ENCODE data around the gene RAD50.
"Not testable (repeated sequence)": the region's sequence is repeated elsewhere in the genome, so short reads cannot be mapped to it uniquely, and the experiment has no call there.

RAD50 gene

GRCh38 chr5:132607095-132607494 lies 50.3 kb downstream of the RAD50 start:
- Histone ChIP-seq H3K9ac (ENCODE audit: low read length) (no peak overlapping the region), H3K4me1 (ENCODE audit: insufficient read depth, low read length) (no peaks in the 10 kb centered on the region), H3K27ac (ENCODE audit: low read depth, low read length) (no peak overlapping the region), H3K27me3 (ENCODE audit: control insufficient read depth in 1 of 2, insufficient read depth in 2 of 2, low read length in 2 of 2) (no peaks in the 10 kb centered on the region), H3K4me3 (ENCODE audit: low read depth in 1 of 2, low read length in 2 of 2) (no peak overlapping the region), H3K9me3 (ENCODE audit: low read length) (no peaks in the 10 kb centered on the region), H3K36me3 (ENCODE audit: insufficient read depth, low read length) (peaks cover 24% of the 10 kb centered on the region)

DNA sequence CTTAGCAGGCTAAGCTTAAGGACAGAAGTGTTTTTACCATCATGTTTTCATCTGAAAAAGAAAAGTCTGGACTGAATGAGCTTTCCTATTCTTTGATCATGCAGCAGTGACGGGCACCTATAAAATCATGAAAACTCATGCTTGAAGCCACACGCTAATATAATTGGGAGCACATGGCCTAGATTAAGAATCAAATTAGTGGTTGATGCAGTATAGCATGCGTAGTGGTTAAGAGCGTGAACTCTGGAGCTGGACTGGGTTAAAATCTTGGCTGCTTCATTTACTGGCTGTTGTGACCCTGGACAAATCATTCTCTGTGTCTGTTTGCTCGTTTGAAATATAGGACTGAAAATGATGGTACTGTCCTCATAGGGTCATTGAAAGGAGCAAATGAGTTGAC lies 51.3 kb downstream of the RAD50 start:
- no peak overlapping the region for H3K27ac ChIP-seq (ENCODE audit: low read depth, low read length)
- no peak overlapping the region for H3K9ac ChIP-seq (ENCODE audit: low read length)
- H3K9me3 ChIP-seq (ENCODE audit: low read length): no peaks in the 10 kb centered on the region
- no peaks in the 10 kb centered on the region for H3K4me1 ChIP-seq (ENCODE audit: insufficient read depth, low read length)
- peaks cover 25% of the 10 kb centered on the region for H3K36me3 ChIP-seq (ENCODE audit: insufficient read depth, low read length)
- H3K4me3 ChIP-seq (ENCODE audit: low read depth in 1 of 2, low read length in 2 of 2): no peak overlapping the region
- H3K27me3 ChIP-seq (ENCODE audit: control insufficient read depth in 1 of 2, insufficient read depth in 2 of 2, low read length in 2 of 2): no peaks in the 10 kb centered on the region

GRCh38 chr5:132611965-132612364 lies 55.2 kb downstream of the RAD50 start:
- Histone ChIP-seq H3K9ac (ENCODE audit: low read length) (no peak overlapping the region), H3K27me3 (ENCODE audit: control insufficient read depth in 1 of 2, insufficient read depth in 2 of 2, low read length in 2 of 2) (no peaks in the 10 kb centered on the region), H3K9me3 (ENCODE audit: low read length) (no peaks in the 10 kb centered on the region), H3K4me3 (ENCODE audit: low read depth in 1 of 2, low read length in 2 of 2) (no peak overlapping the region), H3K27ac (ENCODE audit: low read depth, low read length) (no peak overlapping the region), H3K4me1 (ENCODE audit: insufficient read depth, low read length) (no peaks in the 10 kb centered on the region), H3K36me3 (ENCODE audit: insufficient read depth, low read length) (peaks cover 37% of the 10 kb centered on the region)

GRCh38 chr5:132612846-132613245 lies 56.1 kb downstream of the RAD50 start:
- peaks cover 43% of the 10 kb centered on the region for H3K36me3 ChIP-seq (ENCODE audit: insufficient read depth, low read length)

GRCh38 chr5:132621699-132622098 lies 64.9 kb downstream of the RAD50 start:
- peaks cover 39% of the 10 kb centered on the region for H3K36me3 ChIP-seq (ENCODE audit: insufficient read depth, low read length)
- H3K27ac ChIP-seq (ENCODE audit: low read depth, low read length): no peak overlapping the region
- no peaks in the 10 kb centered on the region for H3K27me3 ChIP-seq (ENCODE audit: control insufficient read depth in 1 of 2, insufficient read depth in 2 of 2, low read length in 2 of 2)
- H3K9ac ChIP-seq (ENCODE audit: low read length): no peak overlapping the region
- H3K9me3 ChIP-seq (ENCODE audit: low read length): no peaks in the 10 kb centered on the region
- no peak overlapping the region for H3K4me3 ChIP-seq (ENCODE audit: low read depth in 1 of 2, low read length in 2 of 2)
- H3K4me1 ChIP-seq (ENCODE audit: insufficient read depth, low read length): no peaks in the 10 kb centered on the region

More at GRCh38 chr5:132612846-132613245, 56.1 kb downstream of the RAD50 start:
- H3K4me1 ChIP-seq (ENCODE audit: insufficient read depth, low read length): no peaks in the 10 kb centered on the region
- no peak overlapping the region for H3K4me3 ChIP-seq (ENCODE audit: low read depth in 1 of 2, low read length in 2 of 2)
- H3K27ac ChIP-seq (ENCODE audit: low read depth, low read length): no peak overlapping the region
- H3K9ac ChIP-seq (ENCODE audit: low read length): no peak overlapping the region
- no peaks in the 10 kb centered on the region for H3K27me3 ChIP-seq (ENCODE audit: control insufficient read depth in 1 of 2, insufficient read depth in 2 of 2, low read length in 2 of 2)
- no peaks in the 10 kb centered on the region for H3K9me3 ChIP-seq (ENCODE audit: low read length)

GRCh38 chr5:132622608-132623007 lies 65.8 kb downstream of the RAD50 start:
- H3K4me1 ChIP-seq (ENCODE audit: insufficient read depth, low read length): no peaks in the 10 kb centered on the region
- H3K4me3 ChIP-seq (ENCODE audit: low read depth in 1 of 2, low read length in 2 of 2): no peak overlapping the region
- H3K27me3 ChIP-seq (ENCODE audit: control insufficient read depth in 1 of 2, insufficient read depth in 2 of 2, low read length in 2 of 2): no peaks in the 10 kb centered on the region
- peaks cover 30% of the 10 kb centered on the region for H3K36me3 ChIP-seq (ENCODE audit: insufficient read depth, low read length)
- H3K9ac ChIP-seq (ENCODE audit: low read length): no peak overlapping the region
- H3K27ac ChIP-seq (ENCODE audit: low read depth, low read length): no peak overlapping the region
- no peaks in the 10 kb centered on the region for H3K9me3 ChIP-seq (ENCODE audit: low read length)

- no peaks in the 10 kb centered on the region for H3K27me3 ChIP-seq (ENCODE audit: control insufficient read depth in 1 of 2, insufficient read depth in 2 of 2, low read length in 2 of 2)
- peaks cover 13% of the 10 kb centered on the region for H3K36me3 ChIP-seq (ENCODE audit: insufficient read depth, low read length)
- no peak overlapping the region for H3K27ac ChIP-seq (ENCODE audit: low read depth, low read length)
- no peak overlapping the region for H3K9ac ChIP-seq (ENCODE audit: low read length)
- no peaks in the 10 kb centered on the region for H3K4me1 ChIP-seq (ENCODE audit: insufficient read depth, low read length)
- no peaks in the 10 kb centered on the region for H3K9me3 ChIP-seq (ENCODE audit: low read length)
- H3K4me3 ChIP-seq (ENCODE audit: low read depth in 1 of 2, low read length in 2 of 2): no peak overlapping the region
Observed at GRCh38 chr5:132627470-132627869, 70.7 kb downstream of the RAD50 start.

DNA sequence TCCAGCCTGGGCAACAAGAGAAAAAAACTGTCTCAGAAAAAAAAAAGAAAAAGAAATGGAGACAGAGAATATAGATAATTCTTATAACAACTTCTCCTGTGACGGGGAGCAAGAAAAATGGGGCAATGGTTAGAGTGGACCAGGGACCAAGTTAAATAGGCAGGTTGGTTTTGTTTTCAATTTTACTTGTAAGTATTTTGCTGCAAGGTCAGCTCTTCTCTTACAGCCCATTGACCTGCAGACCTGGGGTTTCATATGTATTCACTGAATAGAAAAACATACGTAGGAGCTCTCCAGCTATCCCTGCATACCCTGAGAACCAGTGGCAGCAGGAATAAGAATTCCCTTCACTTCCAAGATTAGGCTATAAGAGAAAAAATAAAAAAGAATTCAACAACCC lies 72.0 kb downstream of the RAD50 start:
- Histone ChIP-seq H3K27me3 (ENCODE audit: control insufficient read depth in 1 of 2, insufficient read depth in 2 of 2, low read length in 2 of 2) (no peaks in the 10 kb centered on the region), H3K9ac (ENCODE audit: low read length) (no peak overlapping the region), H3K27ac (ENCODE audit: low read depth, low read length) (no peak overlapping the region), H3K4me1 (ENCODE audit: insufficient read depth, low read length) (no peaks in the 10 kb centered on the region), H3K4me3 (ENCODE audit: low read depth in 1 of 2, low read length in 2 of 2) (no peak overlapping the region), H3K36me3 (ENCODE audit: insufficient read depth, low read length) (peaks cover 5% of the 10 kb centered on the region), H3K9me3 (ENCODE audit: low read length) (no peaks in the 10 kb centered on the region)

- no peak overlapping the region for H3K9ac ChIP-seq (ENCODE audit: low read length)
- H3K36me3 ChIP-seq (ENCODE audit: insufficient read depth, low read length): peaks cover 5% of the 10 kb centered on the region
- no peaks in the 10 kb centered on the region for H3K27me3 ChIP-seq (ENCODE audit: control insufficient read depth in 1 of 2, insufficient read depth in 2 of 2, low read length in 2 of 2)
- H3K9me3 ChIP-seq (ENCODE audit: low read length): no peaks in the 10 kb centered on the region
- no peaks in the 10 kb centered on the region for H3K4me1 ChIP-seq (ENCODE audit: insufficient read depth, low read length)
- no peak overlapping the region for H3K4me3 ChIP-seq (ENCODE audit: low read depth in 1 of 2, low read length in 2 of 2)
- no peak overlapping the region for H3K27ac ChIP-seq (ENCODE audit: low read depth, low read length)
Observed at GRCh38 chr5:132629230-132629944, 72.6 kb downstream of the RAD50 start.

GRCh38 chr5:132633587-132633986 lies 76.8 kb downstream of the RAD50 start:
- H3K9me3 ChIP-seq (ENCODE audit: low read length); H3K4me1 ChIP-seq (ENCODE audit: insufficient read depth, low read length); H3K9ac ChIP-seq (ENCODE audit: low read length); H3K4me3 ChIP-seq (ENCODE audit: low read depth in 1 of 2, low read length in 2 of 2); H3K27me3 ChIP-seq (ENCODE audit: control insufficient read depth in 1 of 2, insufficient read depth in 2 of 2, low read length in 2 of 2); H3K27ac ChIP-seq (ENCODE audit: low read depth, low read length): not testable (repeated sequence)
- peaks cover 15% of the 10 kb centered on the region for H3K36me3 ChIP-seq (ENCODE audit: insufficient read depth, low read length)

DNA sequence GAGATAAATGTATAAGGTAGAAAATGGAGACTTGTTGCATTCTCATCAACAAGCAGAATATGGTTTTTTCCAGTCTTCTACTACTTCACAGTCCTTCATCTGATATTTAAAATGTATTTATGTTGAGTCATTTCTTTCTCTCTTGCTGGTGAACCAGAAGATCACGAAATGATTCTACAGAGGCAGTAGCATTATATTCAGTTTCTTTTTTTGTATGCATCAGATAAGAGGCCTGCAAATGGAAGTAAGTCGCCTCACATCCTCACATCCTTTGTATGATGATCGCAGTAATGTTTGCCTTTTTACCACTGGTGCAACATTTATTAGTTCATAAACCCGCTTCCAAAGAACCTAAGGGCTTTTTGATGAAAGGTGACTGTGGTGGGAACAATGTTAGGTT lies 79.1 kb downstream of the RAD50 start:
- H3K4me3 ChIP-seq (ENCODE audit: low read depth in 1 of 2, low read length in 2 of 2): no peak overlapping the region
- no peak overlapping the region for H3K27ac ChIP-seq (ENCODE audit: low read depth, low read length)
- H3K4me1 ChIP-seq (ENCODE audit: insufficient read depth, low read length): no peaks in the 10 kb centered on the region
- H3K36me3 ChIP-seq (ENCODE audit: insufficient read depth, low read length): peaks cover 27% of the 10 kb centered on the region
- no peaks in the 10 kb centered on the region for H3K27me3 ChIP-seq (ENCODE audit: control insufficient read depth in 1 of 2, insufficient read depth in 2 of 2, low read length in 2 of 2)
- no peaks in the 10 kb centered on the region for H3K9me3 ChIP-seq (ENCODE audit: low read length)
- no peak overlapping the region for H3K9ac ChIP-seq (ENCODE audit: low read length)

DNA sequence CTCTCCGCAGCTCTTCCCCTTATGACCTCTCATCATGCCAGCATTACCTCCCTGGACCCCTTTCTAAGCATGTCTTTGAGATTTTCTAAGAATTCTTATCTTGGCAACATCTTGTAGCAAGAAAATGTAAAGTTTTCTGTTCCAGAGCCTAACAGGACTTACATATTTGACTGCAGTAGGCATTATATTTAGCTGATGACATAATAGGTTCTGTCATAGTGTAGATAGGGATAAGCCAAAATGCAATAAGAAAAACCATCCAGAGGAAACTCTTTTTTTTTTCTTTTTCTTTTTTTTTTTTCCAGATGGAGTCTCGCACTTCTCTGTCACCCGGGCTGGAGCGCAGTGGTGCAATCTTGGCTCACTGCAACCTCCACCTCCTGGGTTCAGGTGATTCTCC lies 80.5 kb downstream of the RAD50 start:
- Histone ChIP-seq H3K36me3 (ENCODE audit: insufficient read depth, low read length) (peaks cover 40% of the 10 kb centered on the region), H3K27me3 (ENCODE audit: control insufficient read depth in 1 of 2, insufficient read depth in 2 of 2, low read length in 2 of 2) (no peaks in the 10 kb centered on the region), H3K9ac (ENCODE audit: low read length) (no peak overlapping the region), H3K27ac (ENCODE audit: low read depth, low read length) (no peak overlapping the region), H3K4me1 (ENCODE audit: insufficient read depth, low read length) (no peaks in the 10 kb centered on the region), H3K9me3 (ENCODE audit: low read length) (no peaks in the 10 kb centered on the region), H3K4me3 (ENCODE audit: low read depth in 1 of 2, low read length in 2 of 2) (no peak overlapping the region)
